BJ (cell line): ENCODE data around the gene ACOX3. TPM values are rescaled to one million over a fixed set of nuclear protein-coding genes. Genes with fewer than 3 reads are reported as not detected.

ENCODE experiments used
- CTCF ChIA-PET: fragments of 350-600 bp; formaldehyde crosslinking; extraction: SDS; loops from one replicate; lab custom pipeline; 2021; ENCODE audit warnings: antibody characterized with exemption, inconsistent platforms; lab: Yijun Ruan, JAX
- POLR2A ChIA-PET: fragments of 300-600 bp; sonication (Branson Sonifier 250); formaldehyde crosslinking; extraction: SDS; loops from one replicate; lab custom pipeline; 2021; ENCODE audit warnings: antibody characterized with exemption; lab: Charles Lee
- DNase-seq: peaks from one replicate; pipeline ENCODE4 v3.0.0-alpha.2; 2011; ENCODE audit warnings: low read depth
- H3K27me3 ChIP-seq: 2 replicates; pipeline ENCODE4 v1.6.0; 2011; ENCODE audit warnings: low read length; ENCODE audit not compliant: control insufficient read depth, insufficient read depth
- H3K36me3 ChIP-seq: 2 replicates; pipeline ENCODE4 v1.5.1; 2011; ENCODE audit warnings: low read length; ENCODE audit not compliant: control insufficient read depth, insufficient read depth
- H3K4me3 ChIP-seq: 2 replicates; pipeline ENCODE4 v1.5.1; 2011; ENCODE audit warnings: low read depth, mild to moderate bottlenecking, control low read depth, low read length
- CTCF ChIP-seq: IDR thresholded peaks from 2 replicates; pipeline ENCODE4 v1.5.1; 2011; ENCODE audit warnings: low read depth, mild to moderate bottlenecking, control low read depth, inconsistent platforms, low read length, moderate library complexity; ENCODE audit not compliant: insufficient read depth
- polyA plus RNA-seq: library from polyadenylated mRNA; depleted of rRNA; stranded (reverse); fragments of >200 nt; gene quantifications from 2 replicates; pipeline ENCODE4 v1.2.3, GENCODE V29; 2011

ACOX3 gene
- polyA plus RNA-seq, 1 experiment = 10.2 TPM

DNA sequence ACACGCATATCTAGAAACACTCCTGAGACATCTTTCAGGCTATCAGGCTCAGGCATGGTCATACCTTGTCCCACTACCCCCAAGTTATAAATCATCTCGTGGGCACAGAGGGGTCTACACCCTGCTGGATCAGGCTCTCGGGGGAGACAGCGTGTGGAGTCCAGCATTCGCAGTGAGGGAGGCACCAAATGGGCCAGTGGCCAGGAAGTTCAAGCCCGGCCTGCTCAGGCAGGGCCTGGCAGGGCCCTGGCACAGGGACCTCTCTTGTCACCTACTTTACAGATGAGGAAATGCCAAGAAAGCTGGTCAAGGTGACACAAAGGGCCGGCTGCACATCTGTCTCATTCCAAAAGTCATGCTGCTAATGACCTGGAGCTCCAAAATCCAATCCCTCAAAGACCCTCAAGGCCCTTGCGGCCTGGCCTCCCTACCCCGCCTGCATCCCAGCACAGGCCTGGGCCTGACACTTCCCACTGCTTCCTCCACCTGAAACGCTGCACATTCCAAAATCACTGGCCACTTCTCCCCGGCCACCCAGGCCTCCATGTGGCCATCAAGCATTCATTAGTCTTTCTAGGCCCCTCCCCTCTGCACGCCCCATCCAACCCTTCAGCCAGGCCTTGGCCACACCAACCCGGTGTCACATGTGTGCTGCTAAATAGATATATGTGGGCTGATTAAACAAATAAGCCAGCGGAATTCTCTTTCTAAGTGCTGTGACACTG lies 35.6 kb downstream of the ACOX3 start:
- peaks cover 22% of the 10 kb centered on the region for H3K36me3 ChIP-seq
- no peak for TF ChIP-seq CTCF
- H3K27me3 ChIP-seq = no peaks in the 10 kb centered on the region
- POLR2A ChIA-PET = no interaction called here
- CTCF ChIA-PET = interaction anchor here (0.7 to 6.3 kb wide), 6 partner anchors 9 to 168 kb away, joined by 3 to 76 read pairs (median 4); no protein-coding TSS in a partner anchor
- no peak for DNase-seq
- no peak overlapping the region for H3K4me3 ChIP-seq

- ChIA-PET CTCF (interaction anchor here (1.1 to 6.3 kb wide), 16 partner anchors 9 to 227 kb away, joined by 3 to 76 read pairs (median 10); no protein-coding TSS in a partner anchor), POLR2A (no interaction called here)
- Histone ChIP-seq H3K36me3 (peaks cover 17% of the 10 kb centered on the region), H3K4me3 (no peak overlapping the region), H3K27me3 (no peaks in the 10 kb centered on the region)
- no peak for DNase-seq
- TF ChIP-seq CTCF = no peak
Measured at GRCh38 chr4:8403976-8404375, 36.5 kb downstream of the ACOX3 start.

GRCh38 chr4:8403173-8403753 lies 37.3 kb downstream of the ACOX3 start:
- TF ChIP-seq CTCF = peak; percentile 92
- no peak for DNase-seq
- H3K4me3 ChIP-seq = no peak overlapping the region
- peaks cover 19% of the 10 kb centered on the region for H3K36me3 ChIP-seq
- H3K27me3 ChIP-seq = no peaks in the 10 kb centered on the region
- POLR2A ChIA-PET = no interaction called here
- CTCF ChIA-PET = interaction anchor here (0.7 to 6.3 kb wide), 34 partner anchors 9 to 226 kb away, joined by 3 to 76 read pairs (median 5); no protein-coding TSS in a partner anchor

- Histone ChIP-seq H3K27me3 (no peaks in the 10 kb centered on the region), H3K4me3 (no peak overlapping the region), H3K36me3 (peaks cover 16% of the 10 kb centered on the region)
- TF ChIP-seq CTCF = no peak
- ChIA-PET POLR2A (no interaction called here), CTCF (interaction anchor here (0.7 to 6.3 kb wide), 32 partner anchors 8 to 226 kb away, joined by 3 to 76 read pairs (median 6); no protein-coding TSS in a partner anchor)
- DNase-seq = no peak
Measured at GRCh38 chr4:8402640-8403039, 37.9 kb downstream of the ACOX3 start.

DNA sequence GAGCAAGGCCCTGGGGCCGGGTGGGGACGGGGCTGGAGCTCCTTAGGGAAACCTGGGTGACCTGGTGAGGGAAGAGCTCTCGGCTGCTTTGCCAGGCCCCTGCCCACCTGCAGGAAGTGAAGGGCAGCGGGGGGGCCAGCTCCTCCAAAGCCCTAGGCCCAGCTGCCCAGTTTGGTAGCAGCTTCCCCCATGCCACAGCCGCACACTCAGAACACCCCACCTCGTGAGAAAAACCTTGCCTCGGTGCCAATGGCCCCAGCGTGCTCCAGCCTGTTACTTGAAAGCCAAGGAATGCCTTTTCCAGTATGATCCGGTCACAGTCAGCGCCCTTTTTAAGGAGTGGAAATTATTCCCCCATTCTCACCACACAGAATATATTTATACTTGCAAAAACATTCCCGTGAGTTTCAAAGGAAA lies 38.3 kb downstream of the ACOX3 start:
- ChIA-PET CTCF (interaction anchor here (0.9 to 6.3 kb wide), 23 partner anchors 8 to 225 kb away, joined by 3 to 76 read pairs (median 6); no protein-coding TSS in a partner anchor), POLR2A (no interaction called here)
- Histone ChIP-seq H3K27me3 (no peaks in the 10 kb centered on the region), H3K36me3 (peaks cover 17% of the 10 kb centered on the region), H3K4me3 (no peak overlapping the region)
- DNase-seq = no peak
- TF ChIP-seq CTCF = no peak
